SU-DHL-6 (cell line): ENCODE measurements around the gene BMPR1A.

Source experiments
- H2AFZ ChIP-seq: fragments of 200-600 bp; sonication (generic); 2 replicates; pipeline ENCODE4 v1.6.1; 2014; ENCODE audit warnings: low read depth, mild to moderate bottlenecking, moderate library complexity, mixed read lengths, antibody characterized with exemption, low read length; ENCODE audit not compliant: severe bottlenecking
- H3F3A ChIP-seq: fragments of 200-600 bp; shearing (Covaris generic); 2 replicates; pipeline ENCODE4 v1.6.0; 2016; ENCODE audit warnings: antibody characterized with exemption, mild to moderate bottlenecking; ENCODE audit not compliant: insufficient read depth
- H3K27ac ChIP-seq: fragments of 200-600 bp; sonication (generic); 2 replicates; pipeline ENCODE4 v1.5.1; 2016; ENCODE audit warnings: low read depth, mild to moderate bottlenecking, low read length, moderate library complexity, mixed read lengths
- H3K27me3 ChIP-seq: fragments of 200-600 bp; sonication (generic), shearing (Covaris generic); 2 replicates; pipeline ENCODE4 v1.6.0; 2014; ENCODE audit warnings: mild to moderate bottlenecking, low read length
- H3K36me3 ChIP-seq: fragments of 200-600 bp; sonication (generic); 2 replicates; pipeline ENCODE4 v1.6.1; 2014; ENCODE audit warnings: mild to moderate bottlenecking, low read length, mixed read lengths
- H3K4me2 ChIP-seq: fragments of 300-600, 200-600 bp; shearing (Covaris generic), sonication (generic); 2 replicates; pipeline ENCODE4 v1.6.0; 2014; ENCODE audit warnings: low read length, low read depth, mild to moderate bottlenecking; ENCODE audit not compliant: poor library complexity, severe bottlenecking
- H3K4me3 ChIP-seq: fragments of 200-600 bp; sonication (generic); 2 replicates; pipeline ENCODE4 v1.5.1; 2014; ENCODE audit warnings: antibody characterized with exemption, low read length, mild to moderate bottlenecking, mixed read lengths; ENCODE audit not compliant: insufficient read depth, poor library complexity, severe bottlenecking
- H3K79me2 ChIP-seq: fragments of 200-600 bp; sonication (generic); 2 replicates; pipeline ENCODE4 v1.6.1; 2014; ENCODE audit warnings: mild to moderate bottlenecking, low read length, moderate library complexity; ENCODE audit not compliant: insufficient read depth
- H3K9ac ChIP-seq: fragments of 200-600 bp; sonication (generic); 2 replicates; pipeline ENCODE4 v1.7.0; 2014; ENCODE audit warnings: mild to moderate bottlenecking, low read length
- H3K9me2 ChIP-seq: fragments of 200-600 bp; sonication (generic); replicated peaks from 2 replicates; pipeline ENCODE4 v1.6.1; 2014; ENCODE audit warnings: low read length; ENCODE audit not compliant: insufficient read depth
- H3K9me3 ChIP-seq: fragments of 200-600 bp; sonication (generic); 2 replicates; pipeline ENCODE4 v1.6.1; 2014; ENCODE audit warnings: low read length, mixed read lengths; ENCODE audit not compliant: insufficient read depth
- H4K20me1 ChIP-seq: fragments of 200-600 bp; sonication (generic); 2 replicates; pipeline ENCODE4 v1.6.1; 2014; ENCODE audit warnings: low read depth, mild to moderate bottlenecking, antibody characterized with exemption, low read length, moderate library complexity, mixed read lengths
- EZH2phosphoT487 ChIP-seq: fragments of 200-600 bp; sonication (generic), shearing (Covaris generic); conservative IDR thresholded peaks from 2 replicates; pipeline ENCODE4 v1.6.1; 2018; ENCODE audit warnings: mild to moderate bottlenecking, antibody characterized with exemption, low read length, moderate library complexity, mixed read lengths
- TF ChIP-seq, protein P1 (sequence below): fragments of 200-600 bp; sonication (generic); IDR thresholded peaks from one replicate; pipeline ENCODE4 v1.5.1; 2017; ENCODE audit warnings: antibody characterized with exemption, mild to moderate bottlenecking, low read length, moderate library complexity; ENCODE audit not compliant: insufficient read depth, poor library complexity, severe bottlenecking

The BMPR1A gene

DNA sequence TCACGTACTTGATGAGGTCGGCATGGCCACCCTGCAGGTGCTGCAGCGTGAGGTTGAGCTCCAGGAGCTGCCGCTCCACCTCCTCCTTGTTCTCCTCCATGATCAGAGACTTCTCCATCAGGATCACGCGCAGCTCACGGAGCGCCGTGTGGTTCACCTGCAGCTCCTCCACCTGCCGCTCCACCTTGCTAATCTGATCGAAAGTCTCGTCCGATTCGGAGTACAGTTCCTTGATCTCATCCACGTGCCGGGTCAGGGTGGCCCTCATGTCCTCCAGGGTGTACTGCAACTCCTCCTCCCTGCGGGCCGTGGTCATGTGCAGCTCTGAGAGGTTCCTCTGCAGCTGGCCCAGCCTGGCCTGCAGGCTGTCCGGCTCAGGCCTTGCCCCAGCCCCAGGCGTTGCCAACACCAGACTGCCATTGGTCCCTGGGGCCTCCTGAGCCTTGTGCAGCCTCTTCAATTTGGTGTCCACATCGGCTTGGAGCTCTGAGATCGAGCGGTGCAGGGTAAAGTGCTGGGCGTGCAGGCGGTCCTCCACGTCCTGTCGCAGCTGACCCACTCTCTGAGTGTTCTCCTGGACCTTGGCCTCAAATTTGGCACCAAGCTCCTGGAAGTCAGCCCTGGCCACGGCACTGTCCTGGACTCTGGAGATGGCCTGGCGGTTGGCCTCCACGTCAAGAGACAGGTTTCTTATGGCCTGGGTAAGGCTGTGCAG lies 187.1 kb downstream of the BMPR1A start:
- TF ChIP-seq, protein P1, sequence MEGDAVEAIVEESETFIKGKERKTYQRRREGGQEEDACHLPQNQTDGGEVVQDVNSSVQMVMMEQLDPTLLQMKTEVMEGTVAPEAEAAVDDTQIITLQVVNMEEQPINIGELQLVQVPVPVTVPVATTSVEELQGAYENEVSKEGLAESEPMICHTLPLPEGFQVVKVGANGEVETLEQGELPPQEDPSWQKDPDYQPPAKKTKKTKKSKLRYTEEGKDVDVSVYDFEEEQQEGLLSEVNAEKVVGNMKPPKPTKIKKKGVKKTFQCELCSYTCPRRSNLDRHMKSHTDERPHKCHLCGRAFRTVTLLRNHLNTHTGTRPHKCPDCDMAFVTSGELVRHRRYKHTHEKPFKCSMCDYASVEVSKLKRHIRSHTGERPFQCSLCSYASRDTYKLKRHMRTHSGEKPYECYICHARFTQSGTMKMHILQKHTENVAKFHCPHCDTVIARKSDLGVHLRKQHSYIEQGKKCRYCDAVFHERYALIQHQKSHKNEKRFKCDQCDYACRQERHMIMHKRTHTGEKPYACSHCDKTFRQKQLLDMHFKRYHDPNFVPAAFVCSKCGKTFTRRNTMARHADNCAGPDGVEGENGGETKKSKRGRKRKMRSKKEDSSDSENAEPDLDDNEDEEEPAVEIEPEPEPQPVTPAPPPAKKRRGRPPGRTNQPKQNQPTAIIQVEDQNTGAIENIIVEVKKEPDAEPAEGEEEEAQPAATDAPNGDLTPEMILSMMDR, result no peak
- TF ChIP-seq EZH2phosphoT487, result no peak
- H3K4me3 ChIP-seq, result no peak overlapping the region
- no peaks in the 10 kb centered on the region for H3K9me3 ChIP-seq
- H3K36me3 ChIP-seq, result no peaks in the 10 kb centered on the region
- H3K27ac ChIP-seq, result no peak overlapping the region
- no peaks in the 10 kb centered on the region for H3K9me2 ChIP-seq
- no peak overlapping the region for H2AFZ ChIP-seq
- no peaks in the 10 kb centered on the region for H3F3A ChIP-seq
- H3K4me2 ChIP-seq, result no peak overlapping the region
- no peak overlapping the region for H3K9ac ChIP-seq
- no peaks in the 10 kb centered on the region for H3K79me2 ChIP-seq
- H3K27me3 ChIP-seq, result no peaks in the 10 kb centered on the region
- H4K20me1 ChIP-seq, result no peaks in the 10 kb centered on the region

DNA sequence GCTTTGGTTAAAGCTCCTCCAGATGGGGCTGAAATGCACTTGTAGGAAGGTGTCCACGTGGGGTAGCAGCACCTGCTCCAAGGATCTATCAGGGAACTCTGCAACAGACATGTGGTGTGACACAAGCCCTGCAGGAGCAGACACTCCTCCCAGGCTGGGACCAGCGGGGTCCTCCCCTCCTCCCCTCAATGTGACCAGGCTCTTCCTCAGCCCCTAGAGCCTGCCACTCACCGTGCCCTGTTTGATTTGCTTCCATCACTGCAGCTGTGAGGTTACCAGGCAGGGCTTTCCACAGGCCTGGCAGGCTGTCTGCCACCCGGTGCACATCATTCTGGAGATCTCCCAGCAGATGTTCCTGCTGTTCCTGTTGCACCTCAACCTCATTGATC lies 187.6 kb downstream of the BMPR1A start:
- Histone ChIP-seq H3K27ac (no peak overlapping the region), H3F3A (no peaks in the 10 kb centered on the region), H3K79me2 (no peaks in the 10 kb centered on the region), H4K20me1 (no peaks in the 10 kb centered on the region), H2AFZ (no peak overlapping the region), H3K36me3 (no peaks in the 10 kb centered on the region), H3K9ac (no peak overlapping the region), H3K27me3 (no peaks in the 10 kb centered on the region), H3K4me2 (no peak overlapping the region), H3K9me3 (no peaks in the 10 kb centered on the region), H3K4me3 (no peak overlapping the region), H3K9me2 (no peaks in the 10 kb centered on the region)
- TF ChIP-seq EZH2phosphoT487, result no peak
- TF ChIP-seq, protein P1, result no peak

DNA sequence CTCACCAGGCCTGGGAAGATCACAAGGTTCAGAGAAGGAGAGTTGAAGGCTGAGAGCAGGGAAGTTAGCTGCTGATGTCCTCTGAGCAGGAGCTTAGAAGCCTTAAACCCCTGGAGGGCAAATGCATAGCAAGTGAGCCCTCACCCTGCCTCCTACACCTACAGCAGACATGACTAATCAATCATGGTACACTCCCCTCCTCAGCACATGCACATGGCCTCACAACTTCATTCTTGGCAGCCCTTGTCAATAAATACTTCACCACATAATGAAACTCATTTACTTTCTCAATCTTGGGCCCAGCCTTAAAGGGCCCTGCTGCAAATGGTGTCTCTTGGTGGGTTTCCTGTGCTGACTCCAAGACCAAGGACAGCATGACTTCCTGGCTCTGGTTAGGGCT lies 188.1 kb downstream of the BMPR1A start:
- TF ChIP-seq EZH2phosphoT487, result no peak
- TF ChIP-seq, protein P1, result no peak
- H3K9ac ChIP-seq, result no peak overlapping the region
- H3K9me2 ChIP-seq, result no peaks in the 10 kb centered on the region
- H3K4me3 ChIP-seq, result no peak overlapping the region
- H3K4me2 ChIP-seq, result no peak overlapping the region
- no peaks in the 10 kb centered on the region for H3F3A ChIP-seq
- H3K36me3 ChIP-seq, result no peaks in the 10 kb centered on the region
- H3K27me3 ChIP-seq, result no peaks in the 10 kb centered on the region
- H4K20me1 ChIP-seq, result no peaks in the 10 kb centered on the region
- H3K79me2 ChIP-seq, result no peaks in the 10 kb centered on the region
- H2AFZ ChIP-seq, result no peak overlapping the region
- H3K9me3 ChIP-seq, result no peaks in the 10 kb centered on the region
- H3K27ac ChIP-seq, result no peak overlapping the region
